Transverse colon (tissue), 3 donors: Measurements from ENCODE around the gene PPP4R3A.
"Not testable (repeated sequence)": the region's sequence is repeated elsewhere in the genome, so short reads cannot be mapped to it uniquely, and the experiment has no call there.

Experiments
- EP300 ChIP-seq: sonication (generic); formaldehyde crosslinking; IDR thresholded peaks from one replicate; pipeline ENCODE4 v1.6.1; 2017; ENCODE audit warnings: antibody characterized with exemption, low read depth
- POLR2A ChIP-seq: fragments of 450-650 bp; IDR thresholded peaks from one replicate; pipeline ENCODE4 v1.6.1; 2016; ENCODE audit warnings: antibody characterized with exemption, mild to moderate bottlenecking, moderate library complexity
- POLR2AphosphoS5 ChIP-seq, 3 donors: sonication (generic); formaldehyde crosslinking; IDR thresholded peaks; one replicate each; pipeline ENCODE4 v1.6.1; 2016; ENCODE audit warnings: antibody characterized with exemption in 3 of 3

GRCh38 chr14:91409240-91409639 lies 100.9 kb downstream of the PPP4R3A start:
- TF ChIP-seq EP300; POLR2AphosphoS5 (IDR thresholded peaks at IDR 0.05); POLR2A: not testable (repeated sequence)
